GM21717 (cell line): Measurements from ENCODE around the gene NCAM1.

ENCODE experiments used
- ATAC-seq: cut with Tn5 transposase; IDR thresholded peaks from one replicate; pipeline ENCODE4 v1.9.1; 2021; ENCODE audit warnings: mild to moderate bottlenecking, moderate library complexity; ENCODE audit not compliant: unreplicated experiment

NCAM1 gene

GRCh38 chr11:112967082-112967481, 5.9 kb downstream of the NCAM1 start:
- ATAC-seq = no peak

GRCh38 chr11:112968941-112969713, 7.9 kb downstream of the NCAM1 start:
- ATAC-seq = no peak

- ATAC-seq = no peak
Measured at GRCh38 chr11:112971195-112971594, 10.0 kb downstream of the NCAM1 start.

- ATAC-seq = no peak
Measured at GRCh38 chr11:112971827-112972226, 10.6 kb downstream of the NCAM1 start.

- ATAC-seq = no peak
Measured at GRCh38 chr11:112972399-112973145, 11.4 kb downstream of the NCAM1 start.

- ATAC-seq = no peak
Measured at GRCh38 chr11:112975051-112975450, 13.8 kb downstream of the NCAM1 start.

GRCh38 chr11:112975493-112975892, 14.3 kb downstream of the NCAM1 start:
- ATAC-seq = no peak

GRCh38 chr11:112977755-112978154, 16.5 kb downstream of the NCAM1 start:
- no peak for ATAC-seq

GRCh38 chr11:112983887-112984286, 22.7 kb downstream of the NCAM1 start:
- no peak for ATAC-seq

GRCh38 chr11:112989198-112989597, 28.0 kb downstream of the NCAM1 start:
- ATAC-seq = no peak

- ATAC-seq = no peak
Measured at GRCh38 chr11:112993808-112994207, 32.6 kb downstream of the NCAM1 start.

GRCh38 chr11:112995423-112996090, 34.3 kb downstream of the NCAM1 start:
- no peak for ATAC-seq

- no peak for ATAC-seq
Measured at GRCh38 chr11:112996994-112997393, 35.8 kb downstream of the NCAM1 start.

- no peak for ATAC-seq
Measured at GRCh38 chr11:112997857-112998466, 36.7 kb downstream of the NCAM1 start.

- no peak for ATAC-seq
Measured at GRCh38 chr11:112999520-112999919, 38.3 kb downstream of the NCAM1 start.

GRCh38 chr11:113001709-113002108, 40.5 kb downstream of the NCAM1 start:
- ATAC-seq = no peak

- no peak for ATAC-seq
Measured at GRCh38 chr11:113006896-113007445, 45.8 kb downstream of the NCAM1 start.

- ATAC-seq = no peak
Measured at GRCh38 chr11:113014262-113015097, 53.3 kb downstream of the NCAM1 start.

- no peak for ATAC-seq
Measured at GRCh38 chr11:113015098-113015455, 53.9 kb downstream of the NCAM1 start.

- ATAC-seq = no peak
Measured at GRCh38 chr11:113016905-113017304, 55.7 kb downstream of the NCAM1 start.
